ENCODE data around the gene SMU1. TPM values are rescaled to one million over a fixed set of nuclear protein-coding genes. Genes with fewer than 3 reads are reported as not detected.
"Not testable (repeated sequence)": the region's sequence is repeated elsewhere in the genome, so short reads cannot be mapped to it uniquely, and the experiment has no call there.

The SMU1 gene
- total and polyA plus RNA-seq, 2 of the 13 experiments (the other 11 are each of a cell fraction or from before 2014, with no cell fraction given), result 12.9 to 36.6 TPM

DNA sequence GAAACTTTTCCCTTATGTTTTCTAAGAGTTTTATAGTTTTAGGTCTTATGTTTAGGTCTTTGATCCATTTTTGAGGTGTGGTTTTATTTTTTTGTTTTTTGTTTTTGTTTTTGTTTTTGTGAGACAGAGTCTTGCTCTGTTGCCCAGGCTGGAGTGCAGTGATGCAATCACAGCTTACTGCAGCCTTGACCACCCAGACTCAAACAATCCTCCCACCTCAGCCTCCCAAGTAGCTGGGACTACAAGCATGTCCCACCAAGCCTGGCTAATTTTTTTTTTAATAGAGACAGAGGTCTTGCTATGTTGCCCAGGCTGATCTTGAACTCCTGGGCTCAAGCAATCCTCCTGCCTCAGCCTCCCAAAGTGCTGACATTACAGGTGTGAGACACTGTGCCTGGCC lies 71.1 kb downstream of the SMU1 start:
- BruUV-seq (replicated peaks); CTCF ChIA-PET (ENCODE audit: low intra/inter-chr PET ratio, low total read pairs); H3K27ac ChIP-seq (ENCODE audit: extremely low read length, insufficient read depth, low read length); H3K4me3 ChIP-seq (replicated peaks in 1 of 3; ENCODE audit: insufficient read depth in 1 of 3, low read depth in 2 of 3, low read length in 3 of 3); H3K4me1 ChIP-seq (ENCODE audit: insufficient read depth, low read length); H3K4me2 ChIP-seq (ENCODE audit: low read depth, low read length); ATAC-seq; H3K36me3 ChIP-seq (replicated peaks in 1 of 2; ENCODE audit: control insufficient read depth in 1 of 2, insufficient read depth in 2 of 2, low read length in 2 of 2); FAIRE-seq; H3K9me3 ChIP-seq (ENCODE audit: low read length); POLR2A ChIA-PET; H3K9ac ChIP-seq (ENCODE audit: insufficient read depth, low read depth, low read length); DNase-seq (ENCODE audit: low spot score); in situ Hi-C loops (cut with HindIII; ENCODE audit: extremely low pct_ligation_motif_present, low pct_unique_long_range_greater_than_20kb); H2AFZ ChIP-seq (ENCODE audit: low read length); intact Hi-C loops (cut with micrococcal nuclease; ENCODE audit: unreplicated experiment); H3K27me3 ChIP-seq (ENCODE audit: control insufficient read depth in 1 of 2, insufficient read depth in 2 of 2, low read length in 2 of 2); H4K20me1 ChIP-seq (ENCODE audit: insufficient read depth, low read length); H3K79me2 ChIP-seq (ENCODE audit: insufficient read depth, low read length): not testable (repeated sequence)
- TF ChIP-seq ZNF121 (CRISPR knock-in tag; IDR thresholded peaks at IDR 0.05) (peak; percentile 83), ZNF770 (CRISPR knock-in tag; IDR thresholded peaks at IDR 0.05) (peak; percentile 53)

GRCh38 chr9:33000682-33001055 lies 75.8 kb downstream of the SMU1 start:
- 4% methylated on average over 11 of the region's 12 CpGs for WGBS (ENCODE audit: low lambda C conversion rate)
- H3K27me3 ChIP-seq (ENCODE audit: control insufficient read depth in 1 of 2, insufficient read depth in 2 of 2, low read length in 2 of 2); BruUV-seq (replicated peaks); H2AFZ ChIP-seq (ENCODE audit: low read length); DNase-seq (ENCODE audit: low spot score); H4K20me1 ChIP-seq (ENCODE audit: insufficient read depth, low read length); in situ Hi-C loops (cut with HindIII; ENCODE audit: extremely low pct_ligation_motif_present, low pct_unique_long_range_greater_than_20kb); H3K9me3 ChIP-seq (ENCODE audit: low read length); FAIRE-seq; CTCF ChIA-PET (ENCODE audit: low intra/inter-chr PET ratio, low total read pairs): not testable (repeated sequence)
- intact Hi-C loops (cut with micrococcal nuclease; ENCODE audit: unreplicated experiment), result loop anchor here (2.0 kb wide), 1 partner anchor 24 kb away; the partner anchor contains the start of gene DNAJA1
- 0 out of 2 replicates have a peak, but pooled peaks have one; percentile 16 for TF ChIP-seq ZNF264 (CRISPR knock-in tag; IDR thresholded peaks at IDR 0.05)
- peak; percentile 8; the same call in 1 of the 2 replicates for TF ChIP-seq ZNF362 (CRISPR knock-in tag; IDR thresholded peaks at IDR 0.05; ENCODE audit: borderline replicate concordance)
- TF ChIP-seq CCDC6 (CRISPR knock-in tag; IDR thresholded peaks at IDR 0.05), result 0 out of 2 replicates have a peak, but pooled peaks have one; percentile 10
- TF ChIP-seq ZNF460 (CRISPR knock-in tag; IDR thresholded peaks at IDR 0.05; ENCODE audit: borderline replicate concordance), result peak; percentile 76; the same call in 1 of the 2 replicates
- TF ChIP-seq FOXJ3 (CRISPR knock-in tag; IDR thresholded peaks at IDR 0.05; ENCODE audit: borderline replicate concordance), result 0 out of 2 replicates have a peak, but pooled peaks have one; percentile 1
- Histone ChIP-seq H3K4me3 (replicated peaks in 1 of 3; ENCODE audit: insufficient read depth in 1 of 3, low read depth in 2 of 3, low read length in 3 of 3) (peak overlapping the region; percentile 80 to 95 (median 83); a peak in 5 of 6 replicates), H3K4me2 (ENCODE audit: low read depth, low read length) (peak overlapping the region; percentile 89), H3K27ac (ENCODE audit: extremely low read length, insufficient read depth, low read length) (peak overlapping the region; percentile 84), H3K79me2 (ENCODE audit: insufficient read depth, low read length) (peaks cover 31% of the 10 kb centered on the region), H3K9ac (ENCODE audit: insufficient read depth, low read depth, low read length) (peak overlapping the region; percentile 92), H3K36me3 (replicated peaks in 1 of 2; ENCODE audit: control insufficient read depth in 1 of 2, insufficient read depth in 2 of 2, low read length in 2 of 2) (peaks cover 6 to 13% of the 10 kb centered on the region in 2 experiments; a peak in 3 of 5 replicates), H3K4me1 (ENCODE audit: insufficient read depth, low read length) (peaks cover 23% of the 10 kb centered on the region)
- ATAC-seq, result peak; percentile 26
- POLR2A ChIA-PET, result interaction anchor here (0.7 to 3.5 kb wide), 4 partner anchors 8 to 25 kb away, joined by 3 to 28 read pairs (median 4); partner anchors contain the start of gene DNAJA1
